ENCODE measurements around the gene DLEC1. TPM values are rescaled to one million over a fixed set of nuclear protein-coding genes. Genes with fewer than 3 reads are reported as not detected.

Gene DLEC1
- total and polyA plus RNA-seq, 2 donors (not counting 1 experiment from before 2014, with no cell fraction given) = under 0.01 to 0.02 TPM

DNA sequence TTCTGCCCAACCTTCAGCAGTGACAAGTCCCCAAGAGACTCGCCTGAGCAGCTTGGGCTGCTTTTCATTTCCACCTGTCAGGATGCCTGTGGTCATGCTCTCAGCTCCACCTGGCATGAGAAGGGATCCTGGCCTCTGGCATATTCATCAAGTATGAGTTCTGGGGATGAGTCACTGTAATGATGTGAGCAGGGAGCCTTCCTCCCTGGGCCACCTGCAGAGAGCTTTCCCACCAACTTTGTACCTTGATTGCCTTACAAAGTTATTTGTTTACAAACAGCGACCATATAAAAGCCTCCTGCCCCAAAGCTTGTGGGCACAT is 102.9 kb downstream of the DLEC1 start:
- H3K4me3 ChIP-seq (replicated peaks in 1 of 4; ENCODE audit: control extremely low read depth in 1 of 4, insufficient read depth in 1 of 4, low read depth in 3 of 4, low read length in 4 of 4) = no peak overlapping the region
- no peak overlapping the region for H3K27ac ChIP-seq (ENCODE audit: insufficient read depth, low read length)
- no peak overlapping the region for H3K4me2 ChIP-seq (ENCODE audit: extremely low read depth, insufficient read depth, low read length)
- H3K27me3 ChIP-seq (ENCODE audit: control insufficient read depth, insufficient read depth, low read length) = no peaks in the 10 kb centered on the region
- no peak overlapping the region for H3K9ac ChIP-seq (ENCODE audit: insufficient read depth, low read length)
- no peaks in the 10 kb centered on the region for H4K20me1 ChIP-seq (ENCODE audit: control insufficient read depth, extremely low read depth, insufficient read depth, low read length)
- H3K36me3 ChIP-seq (ENCODE audit: control insufficient read depth, insufficient read depth, low read length) = peaks cover 5% of the 10 kb centered on the region
- no peaks in the 10 kb centered on the region for H3K9me3 ChIP-seq (ENCODE audit: control insufficient read depth, insufficient read depth, low read depth, low read length)
- no peak for TF ChIP-seq EZH2 (IDR thresholded peaks at IDR 0.05; ENCODE audit: low read length, missing control alignments)
- no peak for TF ChIP-seq CTCF (conservative IDR thresholded peaks at IDR 0.05 in 1 of 2, IDR thresholded peaks at IDR 0.05 in 1 of 2; ENCODE audit: low read depth in 1 of 2, low read length in 2 of 2)
- peaks cover 12% of the 10 kb centered on the region for H3K4me1 ChIP-seq (ENCODE audit: control insufficient read depth, extremely low read depth, insufficient read depth, low read length)
- no peak for DNase-seq (ENCODE audit: low read depth in 2 of 2)
- H3K79me2 ChIP-seq (ENCODE audit: control insufficient read depth, insufficient read depth, low read length) = peaks cover 6% of the 10 kb centered on the region
- no peak overlapping the region for H2AFZ ChIP-seq (ENCODE audit: low read length)

DNA sequence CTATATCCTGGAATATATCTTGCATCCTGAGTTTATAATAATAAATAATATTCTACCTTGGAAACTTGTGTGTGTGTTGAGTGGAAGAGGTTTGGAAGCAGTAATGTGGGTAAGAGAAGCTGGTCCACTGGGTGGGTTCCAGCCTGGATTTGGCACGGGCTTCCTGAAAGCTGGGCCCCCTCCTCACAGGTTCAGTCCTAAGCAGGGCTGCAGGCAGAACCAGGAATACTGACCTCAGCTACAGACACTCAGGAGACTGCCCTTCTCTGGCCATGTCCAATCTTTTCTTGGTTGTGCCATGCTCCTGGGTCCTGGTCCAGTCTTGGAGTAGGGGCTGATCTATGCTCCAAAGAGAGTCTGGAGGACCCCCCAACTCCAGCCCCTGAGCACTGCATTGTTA is 104.0 kb downstream of the DLEC1 start:
- Histone ChIP-seq H4K20me1 (ENCODE audit: control insufficient read depth, extremely low read depth, insufficient read depth, low read length) (no peaks in the 10 kb centered on the region), H2AFZ (ENCODE audit: low read length) (no peak overlapping the region), H3K4me2 (ENCODE audit: extremely low read depth, insufficient read depth, low read length) (no peak overlapping the region), H3K27me3 (ENCODE audit: control insufficient read depth, insufficient read depth, low read length) (no peaks in the 10 kb centered on the region), H3K9ac (ENCODE audit: insufficient read depth, low read length) (no peak overlapping the region), H3K79me2 (ENCODE audit: control insufficient read depth, insufficient read depth, low read length) (peaks cover 6% of the 10 kb centered on the region), H3K36me3 (ENCODE audit: control insufficient read depth, insufficient read depth, low read length) (peaks cover 5% of the 10 kb centered on the region), H3K27ac (ENCODE audit: insufficient read depth, low read length) (no peak overlapping the region), H3K4me3 (replicated peaks in 1 of 4; ENCODE audit: control extremely low read depth in 1 of 4, insufficient read depth in 1 of 4, low read depth in 3 of 4, low read length in 4 of 4) (no peak overlapping the region), H3K4me1 (ENCODE audit: control insufficient read depth, extremely low read depth, insufficient read depth, low read length) (peaks cover 8% of the 10 kb centered on the region), H3K9me3 (ENCODE audit: control insufficient read depth, insufficient read depth, low read depth, low read length) (no peaks in the 10 kb centered on the region)
- no peak for TF ChIP-seq EZH2 (IDR thresholded peaks at IDR 0.05; ENCODE audit: low read length, missing control alignments)
- TF ChIP-seq CTCF (conservative IDR thresholded peaks at IDR 0.05 in 1 of 2, IDR thresholded peaks at IDR 0.05 in 1 of 2; ENCODE audit: low read depth in 1 of 2, low read length in 2 of 2) = no peak
- no peak for DNase-seq (ENCODE audit: low read depth in 2 of 2)

- peaks cover 6% of the 10 kb centered on the region for H3K4me1 ChIP-seq (ENCODE audit: control insufficient read depth, extremely low read depth, insufficient read depth, low read length)
- no peaks in the 10 kb centered on the region for H3K27me3 ChIP-seq (ENCODE audit: control insufficient read depth, insufficient read depth, low read length)
- H3K4me2 ChIP-seq (ENCODE audit: extremely low read depth, insufficient read depth, low read length) = no peak overlapping the region
- H3K9me3 ChIP-seq (ENCODE audit: control insufficient read depth, insufficient read depth, low read depth, low read length) = no peaks in the 10 kb centered on the region
- H3K9ac ChIP-seq (ENCODE audit: insufficient read depth, low read length) = no peak overlapping the region
- H3K79me2 ChIP-seq (ENCODE audit: control insufficient read depth, insufficient read depth, low read length) = peaks cover 6% of the 10 kb centered on the region
- peaks cover 5% of the 10 kb centered on the region for H3K36me3 ChIP-seq (ENCODE audit: control insufficient read depth, insufficient read depth, low read length)
- no peak overlapping the region for H3K27ac ChIP-seq (ENCODE audit: insufficient read depth, low read length)
- DNase-seq (ENCODE audit: low read depth in 2 of 2) = no peak
- no peak overlapping the region for H2AFZ ChIP-seq (ENCODE audit: low read length)
- H4K20me1 ChIP-seq (ENCODE audit: control insufficient read depth, extremely low read depth, insufficient read depth, low read length) = no peaks in the 10 kb centered on the region
- TF ChIP-seq CTCF (conservative IDR thresholded peaks at IDR 0.05 in 1 of 2, IDR thresholded peaks at IDR 0.05 in 1 of 2; ENCODE audit: low read depth in 1 of 2, low read length in 2 of 2) = no peak
- no peak for TF ChIP-seq EZH2 (IDR thresholded peaks at IDR 0.05; ENCODE audit: low read length, missing control alignments)
- no peak overlapping the region for H3K4me3 ChIP-seq (replicated peaks in 1 of 4; ENCODE audit: control extremely low read depth in 1 of 4, insufficient read depth in 1 of 4, low read depth in 3 of 4, low read length in 4 of 4)
Measured at GRCh38 chr3:38143511-38143910, 104.5 kb downstream of the DLEC1 start.
